Astrocyte (in vitro differentiated cells and primary cell): ENCODE results near the gene SMYD4. TPM values are rescaled to one million over a fixed set of nuclear protein-coding genes. Genes with fewer than 3 reads are reported as not detected.

Experiments
- DNase-seq: peaks from one replicate; pipeline ENCODE4 v3.0.0-alpha.2; 2010; ENCODE audit warnings: low read depth
- FAIRE-seq: peaks from 2 replicates; lab custom pipeline; 2011; peaks lifted over from hg19 to GRCh38; lab: Jason Lieb, UNC
- H2AFZ ChIP-seq: 2 replicates; pipeline ENCODE4 v1.6.0; 2012; ENCODE audit warnings: low read depth, low read length, inconsistent platforms
- H3K27ac ChIP-seq: 2 replicates; pipeline ENCODE4 v1.5.1; 2011; ENCODE audit warnings: low read depth, low read length, inconsistent platforms
- H3K27me3 ChIP-seq: 2 replicates; pipeline ENCODE4 v1.6.0; 2011; ENCODE audit warnings: low read length, inconsistent platforms; ENCODE audit not compliant: insufficient read depth
- H3K36me3 ChIP-seq: 2 replicates; pipeline ENCODE4 v1.5.1; 2011; ENCODE audit warnings: low read length, inconsistent platforms; ENCODE audit not compliant: insufficient read depth
- H3K4me1 ChIP-seq: 2 replicates; pipeline ENCODE4 v1.5.1; 2011; ENCODE audit warnings: low read length, inconsistent platforms; ENCODE audit not compliant: insufficient read depth
- H3K4me2 ChIP-seq: 2 replicates; pipeline ENCODE4 v1.6.0; 2012; ENCODE audit warnings: low read length, inconsistent platforms
- H3K4me3 ChIP-seq: 2 replicates; pipeline ENCODE4 v1.5.1; 2011; ENCODE audit warnings: low read depth, mild to moderate bottlenecking, low read length, inconsistent platforms; ENCODE audit not compliant: insufficient read depth
- H3K79me2 ChIP-seq: 2 replicates; pipeline ENCODE4 v1.6.0; 2012; ENCODE audit warnings: mild to moderate bottlenecking, low read length, inconsistent platforms; ENCODE audit not compliant: insufficient read depth
- H3K9ac ChIP-seq: 2 replicates; pipeline ENCODE4 v1.6.0; 2012; ENCODE audit warnings: mild to moderate bottlenecking, low read length, inconsistent platforms
- H3K9me3 ChIP-seq: 2 replicates; pipeline ENCODE4 v1.5.1; 2012; ENCODE audit warnings: low read depth, mild to moderate bottlenecking, low read length, inconsistent platforms; ENCODE audit not compliant: insufficient read depth
- H4K20me1 ChIP-seq: 2 replicates; pipeline ENCODE4 v1.6.0; 2012; ENCODE audit warnings: low read length, inconsistent platforms; ENCODE audit not compliant: insufficient read depth
- H3K27ac Mint-ChIP-seq: one replicate; pipeline ENCODE4 v1.8.0; 2021; ENCODE audit warnings: mild to moderate bottlenecking, mixed read lengths; ENCODE audit not compliant: unreplicated experiment
- H3K27me3 Mint-ChIP-seq: one replicate; pipeline ENCODE4 v1.8.0; 2021; ENCODE audit warnings: low read depth, mixed read lengths; ENCODE audit not compliant: unreplicated experiment
- H3K36me3 Mint-ChIP-seq: one replicate; pipeline ENCODE4 v1.8.0; 2021; ENCODE audit warnings: low read depth, mixed read lengths; ENCODE audit not compliant: unreplicated experiment
- H3K4me1 Mint-ChIP-seq: one replicate; pipeline ENCODE4 v1.8.0; 2021; ENCODE audit warnings: low read depth, mixed read lengths; ENCODE audit not compliant: unreplicated experiment
- H3K4me3 Mint-ChIP-seq: one replicate; pipeline ENCODE4 v1.8.0; 2021; ENCODE audit warnings: mild to moderate bottlenecking, moderate library complexity, mixed read lengths; ENCODE audit not compliant: unreplicated experiment
- H3K9me3 Mint-ChIP-seq: one replicate; pipeline ENCODE4 v1.8.0; 2021; ENCODE audit warnings: mild to moderate bottlenecking, mixed read lengths; ENCODE audit not compliant: unreplicated experiment
- EZH2 ChIP-seq: IDR thresholded peaks from 2 replicates; pipeline ENCODE4 v1.6.1; 2012; ENCODE audit warnings: mild to moderate bottlenecking, low read length, inconsistent platforms; ENCODE audit not compliant: insufficient read depth
- total RNA-seq: library from RNA; stranded (reverse); gene quantifications from 2 replicates; pipeline ENCODE4 v1.2.1, GENCODE V29; 2021
- TF ChIP-seq, protein P1 (sequence below): IDR thresholded peaks from 2 replicates; pipeline ENCODE4 v1.5.1; 2011; ENCODE audit warnings: low read depth, mild to moderate bottlenecking, inconsistent platforms, low read length, moderate library complexity; ENCODE audit not compliant: insufficient read depth

The SMYD4 gene
- total RNA-seq, 1 donor from 2014 or later, result 10.7 TPM

DNA sequence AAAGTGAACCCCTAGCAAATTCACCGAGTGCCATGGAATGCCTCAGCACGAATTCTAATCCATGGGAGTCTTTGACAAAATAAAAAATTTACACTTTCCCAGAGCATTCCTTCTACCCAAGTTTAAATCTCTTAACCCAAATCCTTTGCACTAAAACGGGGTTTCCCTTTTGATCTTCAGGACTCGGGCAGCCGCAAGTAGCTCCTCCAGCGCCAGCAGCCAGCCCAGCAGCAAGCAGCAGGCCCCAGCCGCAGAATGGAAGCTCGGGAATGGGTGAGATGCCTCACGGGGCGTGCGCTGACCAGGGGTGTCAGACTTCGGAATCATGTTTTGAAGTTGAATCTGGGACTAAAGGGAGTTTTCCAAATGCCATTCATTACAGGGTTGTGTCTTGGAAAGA is 42.6 kb upstream of the SMYD4 start:
- DNase-seq, result no peak
- H3K4me1 Mint-ChIP-seq, result no peaks in the 10 kb centered on the region

DNA sequence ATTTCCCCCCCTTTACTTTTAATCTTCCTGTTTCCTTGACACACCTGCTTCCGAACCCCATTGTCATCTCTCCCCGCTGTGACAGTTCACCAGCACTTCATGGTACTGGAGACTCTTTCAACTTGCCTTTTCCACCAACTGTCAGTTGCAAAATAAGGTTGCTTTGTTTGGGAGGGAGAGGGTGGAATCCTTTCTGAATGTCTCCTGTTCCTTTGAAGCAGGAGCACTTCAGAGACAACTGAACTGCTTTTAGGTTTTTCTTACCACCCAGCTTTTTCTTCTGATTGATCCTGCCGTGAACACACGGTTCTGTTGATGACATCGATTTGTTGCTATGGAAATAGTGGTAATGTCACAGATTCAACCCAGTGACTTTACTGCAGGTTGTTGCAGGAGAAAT is 42.1 kb upstream of the SMYD4 start:
- Histone ChIP-seq H3K36me3 (peaks cover 25% of the 10 kb centered on the region), H4K20me1 (no peaks in the 10 kb centered on the region), H3K27me3 (no peaks in the 10 kb centered on the region), H3K9me3 (no peaks in the 10 kb centered on the region), H3K4me1 (no peaks in the 10 kb centered on the region), H3K79me2 (no peaks in the 10 kb centered on the region), H3K27ac (no peak overlapping the region), H3K4me2 (no peak overlapping the region), H3K9ac (no peak overlapping the region), H3K4me3 (no peak overlapping the region), H2AFZ (no peak overlapping the region)
- Mint-ChIP-seq H3K27ac (no peak overlapping the region), H3K4me3 (no peak overlapping the region), H3K36me3 (peaks cover 4% of the 10 kb centered on the region), H3K27me3 (no peaks in the 10 kb centered on the region), H3K9me3 (no peaks in the 10 kb centered on the region), H3K4me1 (no peaks in the 10 kb centered on the region)
- TF ChIP-seq EZH2, result no peak
- TF ChIP-seq, protein P1, sequence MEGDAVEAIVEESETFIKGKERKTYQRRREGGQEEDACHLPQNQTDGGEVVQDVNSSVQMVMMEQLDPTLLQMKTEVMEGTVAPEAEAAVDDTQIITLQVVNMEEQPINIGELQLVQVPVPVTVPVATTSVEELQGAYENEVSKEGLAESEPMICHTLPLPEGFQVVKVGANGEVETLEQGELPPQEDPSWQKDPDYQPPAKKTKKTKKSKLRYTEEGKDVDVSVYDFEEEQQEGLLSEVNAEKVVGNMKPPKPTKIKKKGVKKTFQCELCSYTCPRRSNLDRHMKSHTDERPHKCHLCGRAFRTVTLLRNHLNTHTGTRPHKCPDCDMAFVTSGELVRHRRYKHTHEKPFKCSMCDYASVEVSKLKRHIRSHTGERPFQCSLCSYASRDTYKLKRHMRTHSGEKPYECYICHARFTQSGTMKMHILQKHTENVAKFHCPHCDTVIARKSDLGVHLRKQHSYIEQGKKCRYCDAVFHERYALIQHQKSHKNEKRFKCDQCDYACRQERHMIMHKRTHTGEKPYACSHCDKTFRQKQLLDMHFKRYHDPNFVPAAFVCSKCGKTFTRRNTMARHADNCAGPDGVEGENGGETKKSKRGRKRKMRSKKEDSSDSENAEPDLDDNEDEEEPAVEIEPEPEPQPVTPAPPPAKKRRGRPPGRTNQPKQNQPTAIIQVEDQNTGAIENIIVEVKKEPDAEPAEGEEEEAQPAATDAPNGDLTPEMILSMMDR, result no peak
- DNase-seq, result no peak
- FAIRE-seq, result no peak

More for the DNA sequence above, 42.6 kb upstream of the SMYD4 start:
- H3K9me3 Mint-ChIP-seq, result no peaks in the 10 kb centered on the region
- no peak overlapping the region for H3K9ac ChIP-seq
- H3K4me2 ChIP-seq, result no peak overlapping the region
- H3K27me3 Mint-ChIP-seq, result no peaks in the 10 kb centered on the region
- TF ChIP-seq EZH2, result no peak
- TF ChIP-seq, protein P1, result no peak
- H3K36me3 Mint-ChIP-seq, result peaks cover 8% of the 10 kb centered on the region
- no peak overlapping the region for H3K27ac ChIP-seq
- H3K9me3 ChIP-seq, result no peaks in the 10 kb centered on the region
- no peak overlapping the region for H3K4me3 Mint-ChIP-seq
- no peaks in the 10 kb centered on the region for H3K79me2 ChIP-seq
- no peaks in the 10 kb centered on the region for H3K27me3 ChIP-seq
- no peaks in the 10 kb centered on the region for H4K20me1 ChIP-seq
- no peak overlapping the region for H3K27ac Mint-ChIP-seq
- no peak overlapping the region for H2AFZ ChIP-seq
- no peaks in the 10 kb centered on the region for H3K4me1 ChIP-seq
- no peak for FAIRE-seq
- peaks cover 26% of the 10 kb centered on the region for H3K36me3 ChIP-seq
- H3K4me3 ChIP-seq, result no peak overlapping the region

DNA sequence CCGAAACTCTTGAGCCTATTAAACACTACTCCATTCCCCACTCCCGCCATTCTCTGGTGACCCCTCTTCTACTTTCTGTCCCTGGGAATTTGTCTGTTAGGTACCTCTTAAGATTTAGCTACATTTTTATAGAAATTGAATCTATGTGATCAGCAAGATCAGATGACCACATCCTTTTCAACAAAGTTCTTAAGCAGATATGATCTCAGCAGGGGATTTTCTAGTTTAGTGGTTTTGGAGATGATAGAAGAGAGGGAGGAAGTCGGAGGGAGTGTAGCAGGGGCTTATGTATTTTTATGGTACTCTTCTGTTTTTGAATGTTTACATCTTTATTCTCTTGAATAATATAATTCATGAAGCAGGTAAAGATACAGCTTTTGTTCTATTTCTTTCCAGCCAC is 40.9 kb upstream of the SMYD4 start:
- no peak overlapping the region for H3K4me3 Mint-ChIP-seq
- H3K4me1 ChIP-seq, result no peaks in the 10 kb centered on the region
- H3K4me3 ChIP-seq, result no peak overlapping the region
- H3K27me3 Mint-ChIP-seq, result no peaks in the 10 kb centered on the region
- no peaks in the 10 kb centered on the region for H3K9me3 ChIP-seq
- peaks cover 2% of the 10 kb centered on the region for H3K36me3 Mint-ChIP-seq
- peaks cover 25% of the 10 kb centered on the region for H3K36me3 ChIP-seq
- no peak for DNase-seq
- TF ChIP-seq, protein P1, result no peak
- TF ChIP-seq EZH2, result no peak
- no peak overlapping the region for H3K27ac Mint-ChIP-seq
- no peak for FAIRE-seq
- no peak overlapping the region for H3K4me2 ChIP-seq
- H3K79me2 ChIP-seq, result no peaks in the 10 kb centered on the region
- no peak overlapping the region for H3K27ac ChIP-seq
- H2AFZ ChIP-seq, result no peak overlapping the region
- no peak overlapping the region for H3K9ac ChIP-seq
- H3K4me1 Mint-ChIP-seq, result no peaks in the 10 kb centered on the region
- H3K27me3 ChIP-seq, result no peaks in the 10 kb centered on the region
- no peaks in the 10 kb centered on the region for H4K20me1 ChIP-seq
- no peaks in the 10 kb centered on the region for H3K9me3 Mint-ChIP-seq
